Activated CD4-positive, alpha-beta T cell treated with anti-CD3 and anti-CD28 coated beads, Interleukin-2, amount 50 U/mL, for 4 hours (primary cell): Measurements from ENCODE around the gene MTHFD1.

Experiments
- DNase-seq, 2 experiments: peaks; one replicate each; pipeline ENCODE4 v3.0.0-alpha.2; 2020

The MTHFD1 gene

GRCh38 chr14:64447876-64448670 lies 59.9 kb downstream of the MTHFD1 start:
- no peak for DNase-seq

DNA sequence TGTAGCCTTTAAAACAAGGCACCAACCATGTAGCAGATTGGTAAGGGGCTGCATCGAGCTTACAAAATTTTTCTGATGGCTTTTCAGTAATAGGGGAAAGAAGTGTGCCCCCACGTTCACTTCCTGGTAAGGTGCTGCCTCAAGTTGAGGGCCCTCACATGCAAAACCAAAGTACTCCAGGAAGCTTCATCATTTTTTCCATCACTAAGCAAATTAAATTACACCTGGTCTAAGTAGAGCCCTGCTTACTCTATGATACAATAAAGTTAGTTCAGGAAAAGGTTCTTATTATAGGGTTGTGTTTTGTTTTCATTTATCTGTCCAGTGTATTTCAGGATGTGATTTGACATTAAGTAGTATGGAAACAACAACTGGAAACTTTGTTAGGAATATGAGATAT lies 62.1 kb downstream of the MTHFD1 start:
- DNase-seq, result no peak

DNA sequence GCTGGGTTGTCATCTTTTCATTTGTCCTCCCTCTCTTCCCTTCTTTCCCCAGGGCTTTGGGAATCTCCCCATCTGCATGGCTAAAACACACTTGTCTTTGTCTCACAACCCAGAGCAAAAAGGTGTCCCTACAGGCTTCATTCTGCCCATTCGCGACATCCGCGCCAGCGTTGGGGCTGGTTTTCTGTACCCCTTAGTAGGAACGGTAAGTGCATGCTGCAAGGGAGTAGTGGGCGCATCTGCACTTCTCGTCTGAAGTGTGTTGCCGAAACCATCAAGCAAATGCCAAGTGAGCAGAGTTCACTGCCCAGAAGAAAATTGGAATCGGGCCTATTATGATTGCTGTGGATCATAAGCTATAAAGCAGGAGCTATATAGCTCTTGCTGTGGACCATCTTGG lies 66.5 kb downstream of the MTHFD1 start:
- DNase-seq, result no peak

- DNase-seq, result no peak
Measured at GRCh38 chr14:64459405-64460136, 71.4 kb downstream of the MTHFD1 start.

- DNase-seq, result no peak
Measured at GRCh38 chr14:64461221-64461620, 73.1 kb downstream of the MTHFD1 start.

DNA sequence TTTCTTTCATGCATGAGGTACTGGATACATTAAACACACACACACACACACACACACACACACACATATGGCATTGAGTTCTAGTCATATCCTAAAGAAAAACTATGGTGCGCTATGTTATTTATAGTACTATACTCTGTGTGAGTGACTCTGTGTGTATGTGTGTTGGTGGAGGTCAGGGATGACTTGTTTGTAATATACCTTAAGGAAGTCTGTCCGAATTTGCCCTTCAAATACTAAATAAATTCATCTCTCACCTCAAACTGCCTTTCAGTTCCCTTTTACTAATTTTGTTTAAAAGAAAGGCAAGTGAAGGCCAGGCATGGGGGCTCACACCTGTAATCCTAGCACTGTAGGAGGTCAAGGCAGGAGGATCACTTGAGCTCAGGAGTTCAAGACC lies 75.0 kb downstream of the MTHFD1 start:
- DNase-seq, result no peak

GRCh38 chr14:64463873-64464272 lies 75.7 kb downstream of the MTHFD1 start:
- DNase-seq, result no peak

DNA sequence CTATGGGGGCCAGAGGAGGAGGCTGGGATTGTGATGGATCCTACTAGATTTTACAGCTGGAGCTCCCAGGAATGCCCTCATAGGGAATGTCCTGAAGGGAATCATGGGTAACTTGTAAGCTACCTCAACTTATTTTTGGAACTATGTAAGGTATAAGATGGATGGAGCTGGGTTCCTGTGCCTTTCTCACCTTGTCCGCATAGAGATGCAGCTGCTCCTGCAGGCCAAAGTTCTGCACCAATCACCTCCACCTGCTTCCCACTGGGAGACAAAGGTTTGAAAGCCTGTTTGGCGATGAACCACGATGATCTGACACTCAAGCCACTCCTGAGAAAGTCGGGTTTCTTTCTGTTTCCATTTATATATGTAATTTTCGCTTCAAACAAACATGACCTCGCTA lies 76.5 kb downstream of the MTHFD1 start:
- DNase-seq, result no peak

GRCh38 chr14:64465191-64465822 lies 77.2 kb downstream of the MTHFD1 start, which contains the start of gene AKAP5:
AKAP5 (plus strand) TSS chr14:64465499; CDS start chr14:64468395, 2,896 bp downstream.
- DNase-seq, result peak; percentile 36 to 50

DNA sequence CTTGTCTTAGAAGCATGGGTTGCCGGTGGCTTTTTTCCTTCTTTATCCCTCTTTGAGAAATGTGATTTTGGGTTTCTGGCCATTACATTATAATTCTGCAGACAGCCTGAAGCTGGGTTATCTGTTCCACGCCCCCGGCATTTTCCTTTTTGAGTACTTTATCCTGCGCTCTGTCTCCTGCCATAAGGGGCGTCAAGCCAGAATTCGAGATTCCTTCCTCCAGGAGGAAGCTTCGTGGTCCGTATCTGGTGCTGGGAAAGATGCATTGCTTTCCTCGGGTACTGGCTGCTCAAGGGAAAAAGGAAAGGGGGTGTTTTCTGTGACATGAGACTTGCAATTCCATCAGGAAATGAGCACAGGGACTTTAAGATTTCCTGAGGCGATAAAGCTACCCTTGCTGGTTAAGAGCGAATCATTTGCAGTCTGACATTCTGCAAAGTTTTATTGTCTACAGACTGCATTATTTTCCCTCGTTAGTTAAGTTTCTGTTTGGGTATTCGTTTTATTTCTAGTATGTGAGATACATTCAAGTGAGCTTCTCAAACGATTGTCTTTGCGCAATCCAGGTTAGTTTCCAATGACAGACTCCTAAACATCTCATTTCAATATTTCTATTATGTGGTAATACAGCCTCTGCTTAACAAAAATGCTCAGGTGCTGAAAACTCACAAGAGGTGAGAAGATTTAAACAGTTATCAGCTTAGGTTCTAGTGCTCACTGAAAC lies 77.8 kb downstream of the MTHFD1 start:
- DNase-seq, result no peak

- DNase-seq, result no peak
Measured at GRCh38 chr14:64467101-64467500, 78.9 kb downstream of the MTHFD1 start.

DNA sequence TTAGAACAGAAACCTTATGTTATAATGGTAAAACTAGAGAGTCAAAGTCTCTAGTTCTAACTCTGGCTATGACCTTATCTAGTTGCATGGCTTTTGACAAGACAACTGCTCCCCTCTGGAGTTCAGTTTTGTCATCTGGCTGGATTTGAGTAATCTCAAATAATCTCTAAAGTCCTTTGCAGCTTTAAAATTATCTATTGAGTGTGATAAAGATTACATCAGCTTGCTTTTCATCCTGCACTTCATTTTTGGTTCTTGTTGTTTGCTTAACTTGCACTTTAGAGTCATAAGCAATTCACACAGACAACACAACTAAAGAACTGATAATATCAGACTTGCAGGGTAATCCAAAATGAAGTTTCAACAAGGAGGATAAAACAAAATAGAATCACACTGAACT lies 79.4 kb downstream of the MTHFD1 start:
- no peak for DNase-seq

- DNase-seq, result no peak
Measured at GRCh38 chr14:64468451-64468850, 80.3 kb downstream of the MTHFD1 start.

DNA sequence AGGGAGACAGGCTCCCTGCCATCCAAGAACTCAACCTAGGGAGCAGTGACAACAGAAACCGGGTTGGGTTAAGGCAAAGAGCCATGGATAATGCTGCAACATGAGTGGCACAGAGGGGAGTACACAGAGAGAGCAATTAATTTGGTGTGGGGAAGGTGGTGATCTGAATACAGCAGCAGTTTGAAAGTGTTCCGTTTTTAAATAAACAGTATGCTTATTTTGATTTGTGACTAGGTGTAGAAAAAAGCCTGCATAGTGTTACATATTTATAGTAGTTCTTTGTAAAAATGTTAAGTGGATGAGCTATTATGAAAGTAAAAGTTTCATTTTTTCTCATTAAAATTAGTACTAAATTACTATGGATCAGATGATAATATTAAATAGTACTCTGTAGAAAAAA lies 85.9 kb downstream of the MTHFD1 start:
- no peak for DNase-seq

DNA sequence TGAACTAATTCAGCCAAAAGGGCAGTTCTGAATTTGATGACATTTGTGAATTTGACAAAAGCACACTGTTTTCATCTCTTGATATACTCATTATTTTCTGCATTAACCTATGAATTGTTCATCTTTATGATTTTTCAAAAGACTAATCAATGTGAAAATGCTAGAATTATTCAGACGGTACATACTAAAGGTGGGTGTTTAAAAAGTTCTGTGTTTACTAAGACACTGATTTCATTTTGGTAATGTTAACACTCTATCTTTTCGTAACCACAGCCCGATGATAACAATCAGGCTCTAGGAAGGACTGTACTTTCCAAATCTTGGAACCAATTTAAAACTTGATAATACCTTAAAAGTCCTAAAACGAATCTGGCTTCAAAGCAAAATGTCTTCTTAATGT lies 86.5 kb downstream of the MTHFD1 start:
- DNase-seq, result no peak

DNA sequence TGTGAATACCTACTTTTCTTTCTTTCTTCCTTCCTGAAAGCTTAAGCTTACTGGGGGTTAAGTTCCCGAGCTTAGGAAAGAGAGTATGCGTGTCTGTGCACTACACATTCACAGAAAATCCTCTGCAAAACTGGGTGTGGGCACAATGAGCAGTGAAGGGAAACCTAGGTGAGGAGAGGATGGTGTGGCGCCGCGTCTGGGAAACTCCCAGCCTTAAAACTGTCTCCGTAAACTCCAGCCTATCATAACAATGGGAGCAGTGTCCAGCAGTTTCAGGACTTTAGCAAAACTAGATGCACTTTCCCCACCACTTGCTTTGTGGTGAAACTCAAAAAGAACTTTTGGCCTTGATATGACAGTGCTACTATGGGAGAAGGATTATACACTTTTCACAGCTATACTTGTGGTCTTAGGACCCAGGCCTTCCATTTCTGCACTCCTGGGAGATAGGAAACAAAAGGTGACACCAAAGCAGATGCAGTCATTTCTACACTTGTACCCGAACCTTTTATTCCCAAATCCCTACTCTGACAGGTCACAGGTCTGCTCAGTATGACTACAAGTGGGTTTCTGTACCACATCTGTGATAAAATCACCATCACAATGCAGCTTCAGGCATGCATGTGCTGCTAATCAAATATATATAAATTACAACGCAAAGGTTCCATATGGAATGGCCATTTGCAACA lies 87.6 kb downstream of the MTHFD1 start:
- no peak for DNase-seq

DNA sequence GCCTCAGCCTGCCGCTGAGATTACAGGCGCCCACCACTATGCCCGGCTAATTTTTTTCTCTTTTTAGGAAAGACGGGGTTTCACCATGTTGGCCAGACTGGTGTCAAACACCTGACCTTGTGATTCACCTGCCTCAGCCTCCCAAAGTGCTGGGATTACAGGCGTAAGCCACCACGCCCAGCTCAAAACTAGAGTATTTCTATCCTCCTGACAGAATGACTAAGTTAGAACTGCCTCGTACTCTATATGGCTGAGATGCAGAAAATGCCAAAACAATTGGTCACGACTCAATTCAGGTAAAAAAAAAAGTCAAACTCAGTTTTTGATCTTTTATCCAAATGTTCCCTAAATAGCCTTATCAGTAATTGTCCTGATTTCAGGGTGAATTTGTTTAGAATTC lies 88.3 kb downstream of the MTHFD1 start:
- DNase-seq, result no peak

- DNase-seq, result no peak
Measured at GRCh38 chr14:64478634-64479250, 90.6 kb downstream of the MTHFD1 start.

DNA sequence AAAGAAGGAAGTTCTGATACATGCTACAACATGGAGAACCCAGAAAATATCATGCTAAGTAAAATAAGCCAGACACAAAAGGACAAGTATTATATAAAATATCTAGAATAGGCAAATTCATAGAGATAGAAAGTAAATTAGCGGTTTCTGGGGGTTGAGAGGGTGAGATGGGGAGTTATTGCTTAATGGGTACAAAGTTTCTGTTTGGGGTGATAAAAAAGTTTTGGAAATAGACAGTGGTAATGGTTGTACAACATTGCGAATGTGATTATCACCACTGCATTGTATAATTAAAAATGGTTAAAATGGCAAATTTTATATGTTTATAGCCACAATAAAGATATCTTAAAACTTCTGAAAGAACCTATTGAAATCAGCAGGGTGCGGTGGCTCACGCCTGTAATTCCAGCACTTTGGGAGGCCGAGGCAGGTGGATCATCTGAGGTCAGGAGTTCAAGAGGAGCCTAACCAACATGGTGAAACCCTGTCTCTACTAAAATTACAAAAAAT lies 100.5 kb downstream of the MTHFD1 start:
- no peak for DNase-seq

GRCh38 chr14:64491637-64492036 lies 103.5 kb downstream of the MTHFD1 start:
- DNase-seq, result no peak

DNA sequence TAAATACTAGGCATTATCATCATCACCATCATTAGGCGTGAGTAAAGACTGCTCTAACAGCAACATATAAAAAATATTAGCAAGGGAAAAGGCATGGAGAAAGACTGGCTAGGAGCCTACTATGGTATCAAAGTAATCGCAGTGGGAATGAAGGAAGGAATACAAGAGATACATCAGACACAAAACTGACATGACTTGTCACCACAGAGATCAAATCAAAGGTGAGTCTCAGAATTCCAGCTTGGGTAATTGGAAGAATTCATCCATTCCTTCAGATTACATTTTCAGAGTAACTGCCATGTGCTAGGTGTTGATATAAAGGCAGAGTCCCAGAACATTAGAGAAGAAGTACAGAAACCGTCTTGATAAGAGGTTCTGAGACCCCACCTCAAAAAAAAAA lies 105.3 kb downstream of the MTHFD1 start:
- no peak for DNase-seq

- DNase-seq, result no peak
Measured at GRCh38 chr14:64495252-64495651, 107.1 kb downstream of the MTHFD1 start.
